CD14-positive monocyte (primary cell): ENCODE results near the gene MED12L. TPM values are rescaled to one million over a fixed set of nuclear protein-coding genes. Genes with fewer than 3 reads are reported as not detected.

ENCODE experiments used
- DNase-seq, 3 donors: peaks; one replicate each; pipeline ENCODE4 v3.0.0-alpha.2; 2011 to 2022
- H2AFZ ChIP-seq: 2 replicates; pipeline ENCODE4 v1.6.0; 2012; ENCODE audit warnings: mild to moderate bottlenecking, low read depth, low read length, inconsistent platforms; ENCODE audit not compliant: insufficient read depth, poor library complexity, severe bottlenecking
- H3K27ac ChIP-seq, 2 donors: 1 replicate in 1 of 2; 2 replicates in 1 of 2; pipeline ENCODE4 v1.5.1; 2012 to 2013; ENCODE audit warnings: low read length in 2 of 2, control low read depth in 1 of 2, inconsistent platforms in 1 of 2, low read depth in 1 of 2, mild to moderate bottlenecking in 1 of 2
- H3K27me3 ChIP-seq, 2 donors: one replicate each; pipeline versions ENCODE4 v1.6.0 to v1.6.1; 2011 to 2013; ENCODE audit warnings: low read length in 2 of 2; ENCODE audit not compliant: control insufficient read depth in 2 of 2, insufficient read depth in 2 of 2
- H3K36me3 ChIP-seq, 2 donors: replicated peaks in 1 of 2; 1 replicate in 1 of 2; 2 replicates in 1 of 2; pipeline versions ENCODE4 v1.5.1 to v1.6.1; 2012 to 2013; ENCODE audit warnings: low read length in 2 of 2, control low read depth in 1 of 2, inconsistent platforms in 1 of 2, mild to moderate bottlenecking in 1 of 2; ENCODE audit not compliant: insufficient read depth in 2 of 2, control insufficient read depth in 1 of 2
- H3K4me1 ChIP-seq, 2 donors: 1 replicate in 1 of 2; 2 replicates in 1 of 2; pipeline versions ENCODE4 v1.5.1 to v1.6.1; 2012 to 2013; ENCODE audit warnings: low read length in 2 of 2, control low read depth in 1 of 2, inconsistent platforms in 1 of 2, mild to moderate bottlenecking in 1 of 2, moderate library complexity in 1 of 2; ENCODE audit not compliant: insufficient read depth in 2 of 2, control insufficient read depth in 1 of 2
- H3K4me2 ChIP-seq: replicated peaks from 2 replicates; pipeline ENCODE3; 2012; ENCODE audit warnings: low read length, moderate library complexity, mild to moderate bottlenecking; ENCODE audit not compliant: poor library complexity, severe bottlenecking; ENCODE audit errors: extremely low read depth
- H3K4me3 ChIP-seq, 3 experiments: fragments of 200-600 bp in 1 of 3; sonication (generic) in 1 of 3; replicated peaks in 1 of 3; 1 replicate in 2 of 3; 2 replicates in 1 of 3; pipeline ENCODE4 v1.5.1; 2011 to 2013; ENCODE audit warnings: low read length in 3 of 3, mild to moderate bottlenecking in 3 of 3, control low read depth in 2 of 3, low read depth in 2 of 3, inconsistent platforms in 1 of 3, moderate library complexity in 1 of 3
- H3K79me2 ChIP-seq: 2 replicates; pipeline ENCODE4 v1.6.0; 2012; ENCODE audit warnings: mild to moderate bottlenecking, control low read depth, inconsistent platforms, low read length, moderate library complexity; ENCODE audit not compliant: insufficient read depth
- H3K9ac ChIP-seq: 2 replicates; pipeline ENCODE4 v1.6.0; 2017; ENCODE audit warnings: low read length, mild to moderate bottlenecking; ENCODE audit not compliant: insufficient read depth, poor library complexity, severe bottlenecking
- H3K9me3 ChIP-seq, 2 donors: replicated peaks in 1 of 2; 1 replicate in 1 of 2; 2 replicates in 1 of 2; pipeline versions ENCODE4 v1.5.1 to v1.6.1; 2012 to 2013; ENCODE audit warnings: low read length in 2 of 2, control low read depth in 1 of 2; ENCODE audit not compliant: control insufficient read depth in 1 of 2, insufficient read depth in 1 of 2
- H4K20me1 ChIP-seq: 2 replicates; pipeline ENCODE4 v1.6.0; 2012; ENCODE audit warnings: mild to moderate bottlenecking, low read length, control low read depth, moderate library complexity; ENCODE audit not compliant: insufficient read depth
- H3K27ac Mint-ChIP-seq, 7 donors: one replicate each; pipeline ENCODE4 v1.8.0; 2020; ENCODE audit warnings: mild to moderate bottlenecking in 7 of 7, mixed read lengths in 7 of 7, moderate library complexity in 6 of 7, inconsistent platforms in 2 of 7
- H3K27me3 Mint-ChIP-seq, 3 donors: one replicate each; pipeline ENCODE4 v1.8.0; 2021 to 2022; ENCODE audit warnings: low read depth in 3 of 3, mild to moderate bottlenecking in 3 of 3, mixed read lengths in 3 of 3, moderate library complexity in 3 of 3, inconsistent platforms in 1 of 3
- H3K36me3 Mint-ChIP-seq, 2 donors: one replicate each; pipeline ENCODE4 v1.8.0; 2020; ENCODE audit warnings: mixed read lengths in 2 of 2, inconsistent platforms in 1 of 2, mild to moderate bottlenecking in 1 of 2
- H3K4me1 Mint-ChIP-seq: one replicate; pipeline ENCODE4 v1.8.0; 2020; ENCODE audit warnings: mild to moderate bottlenecking, mixed read lengths
- H3K4me3 Mint-ChIP-seq, 2 donors: one replicate each; pipeline ENCODE4 v1.8.0; 2020; ENCODE audit warnings: mild to moderate bottlenecking in 2 of 2, mixed read lengths in 2 of 2, moderate library complexity in 1 of 2
- H3K9me3 Mint-ChIP-seq, 7 donors: one replicate each; pipeline ENCODE4 v1.8.0; 2020 to 2022; ENCODE audit warnings: mixed read lengths in 7 of 7, mild to moderate bottlenecking in 6 of 7, moderate library complexity in 6 of 7, inconsistent platforms in 2 of 7
- CTCF ChIP-seq: fragments of 200-600 bp; IDR thresholded peaks from one replicate; pipeline ENCODE4 v1.8.0; 2022; ENCODE audit warnings: antibody characterized with exemption, mild to moderate bottlenecking
- WGBS: methylation state at CpG from one replicate; pipeline ENCODE4 v1.1.5; 2013; ENCODE audit warnings: missing lambda C conversion rate; ENCODE audit not compliant: insufficient coverage; 5-methylcytosine and 5-hydroxymethylcytosine counted together
- intact Hi-C, 2 donors: fragments of 100-400 bp; cut with micrococcal nuclease; formaldehyde crosslinking; loops; one replicate each; pipeline versions ENCODE4 v1.15.0 to v1.15.1; 2023
- polyA plus RNA-seq, 3 donors: library from polyadenylated mRNA; depleted of rRNA in 1 of 3; unstranded in 2 of 3; stranded (reverse) in 1 of 3; fragments of 300-500 nt in 2 of 3; fragments of >200 nt in 1 of 3; fragmentation: Illumina TruSeq in 2 of 3; gene quantifications; 1 replicate in 2 of 3; 2 replicates in 1 of 3; pipeline ENCODE4 v1.2.3, GENCODE V29; 2012 to 2021

Gene MED12L
- polyA plus RNA-seq, 3 donors, result 0.12 to 0.29 TPM; not detected in 1

GRCh38 chr3:151452368-151452767 is 366.9 kb downstream of the MED12L start:
- no peaks in the 10 kb centered on the region for H3K36me3 Mint-ChIP-seq
- H3K4me3 Mint-ChIP-seq, result no peak overlapping the region
- H3K27me3 Mint-ChIP-seq, result peaks cover 2 to 4% (median 3%) of the 10 kb centered on the region in 3 donors
- no peaks in the 10 kb centered on the region for H4K20me1 ChIP-seq
- peaks cover 0 to 7% (median 0%) of the 10 kb centered on the region in 7 donors for H3K9me3 Mint-ChIP-seq
- no peaks in the 10 kb centered on the region for H3K27me3 ChIP-seq
- WGBS, result no CpG with 5 or more reads among the region's 1 CpG
- H3K9me3 ChIP-seq, result no peaks in the 10 kb centered on the region
- intact Hi-C loops, result no loop called here
- H3K4me3 ChIP-seq, result no peak overlapping the region
- no peak overlapping the region for H3K4me2 ChIP-seq
- H3K79me2 ChIP-seq, result no peaks in the 10 kb centered on the region
- no peaks in the 10 kb centered on the region for H3K36me3 ChIP-seq
- H3K4me1 Mint-ChIP-seq, result no peaks in the 10 kb centered on the region
- no peak overlapping the region for H3K27ac ChIP-seq
- H3K9ac ChIP-seq, result no peak overlapping the region
- H2AFZ ChIP-seq, result no peak overlapping the region
- H3K4me1 ChIP-seq, result no peaks in the 10 kb centered on the region
- DNase-seq, result no peak
- no peak overlapping the region for H3K27ac Mint-ChIP-seq
- no peak for TF ChIP-seq CTCF

- no peak overlapping the region for H3K4me3 Mint-ChIP-seq
These were observed 367.4 kb downstream of the MED12L start for GRCh38 chr3:151452841-151453240.

More at GRCh38 chr3:151452841-151453240, 367.4 kb downstream of the MED12L start:
- intact Hi-C loops, result no loop called here
- DNase-seq, result no peak
- Mint-ChIP-seq H3K27me3 (peaks cover 2 to 4% (median 3%) of the 10 kb centered on the region in 3 donors), H3K9me3 (peaks cover 0 to 5% (median 0%) of the 10 kb centered on the region in 7 donors), H3K27ac (no peak overlapping the region), H3K4me1 (no peaks in the 10 kb centered on the region), H3K36me3 (no peaks in the 10 kb centered on the region)
- Histone ChIP-seq H4K20me1 (no peaks in the 10 kb centered on the region), H3K4me3 (no peak overlapping the region), H3K36me3 (no peaks in the 10 kb centered on the region), H3K4me1 (no peaks in the 10 kb centered on the region), H3K9ac (no peak overlapping the region), H3K79me2 (no peaks in the 10 kb centered on the region), H3K4me2 (no peak overlapping the region), H3K27ac (no peak overlapping the region), H3K9me3 (no peaks in the 10 kb centered on the region), H3K27me3 (no peaks in the 10 kb centered on the region), H2AFZ (peak overlapping the region; percentile 19)
- TF ChIP-seq CTCF, result no peak
- WGBS, result 74% methylated on average over 2 of the region's 2 CpGs
